RCC 7860 (cell line): ENCODE data around the gene RAD51.

ENCODE experiments used
- DNase-seq: peaks from one replicate; pipeline ENCODE4 v3.0.0-alpha.2; 2015; ENCODE audit warnings: low spot score
- FAIRE-seq: peaks from 2 replicates; lab custom pipeline; 2012; peaks lifted over from hg19 to GRCh38; lab: Jason Lieb, UNC

The RAD51 gene

DNA sequence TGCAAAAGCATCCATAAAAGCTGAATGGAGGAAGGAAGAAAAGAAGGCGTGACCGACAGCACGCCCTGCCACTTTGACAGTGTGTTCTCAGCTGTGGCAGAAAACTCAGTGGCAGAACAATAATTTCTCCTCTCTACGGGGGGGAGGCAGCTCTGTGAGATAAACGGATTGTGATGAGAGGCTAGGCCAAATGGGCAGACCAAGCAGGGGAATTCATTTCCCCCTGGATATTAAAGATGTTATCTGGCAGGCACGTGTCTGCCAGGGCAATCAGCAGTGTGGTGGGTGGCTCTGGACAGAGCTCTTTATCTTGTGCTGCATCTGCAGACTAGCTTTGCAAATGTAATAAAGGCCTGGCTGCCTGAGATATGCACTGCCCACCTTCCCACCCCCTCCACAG, 62.0 kb downstream of the RAD51 start:
- no peak for FAIRE-seq
- no peak for DNase-seq

DNA sequence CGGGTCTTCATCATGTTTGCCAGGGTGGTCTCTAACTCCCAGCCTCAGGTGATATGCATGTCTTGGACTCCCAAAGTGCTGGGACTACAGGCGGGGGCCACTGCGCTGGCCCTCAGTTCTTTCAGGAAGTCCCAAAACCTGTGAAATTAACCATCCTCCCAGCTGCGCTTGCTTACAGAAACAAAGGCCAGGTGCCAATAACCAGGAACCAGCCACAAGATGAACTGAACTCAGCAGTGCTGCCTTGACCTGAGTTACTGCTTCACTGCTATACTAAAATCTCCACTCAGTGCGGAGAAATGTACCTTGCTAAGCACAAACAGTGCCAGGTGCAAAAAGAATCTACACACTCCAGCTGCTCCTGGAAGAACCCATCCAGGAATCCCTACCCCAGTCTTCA, 65.0 kb downstream of the RAD51 start:
- DNase-seq (no peak), FAIRE-seq (no peak)

DNA sequence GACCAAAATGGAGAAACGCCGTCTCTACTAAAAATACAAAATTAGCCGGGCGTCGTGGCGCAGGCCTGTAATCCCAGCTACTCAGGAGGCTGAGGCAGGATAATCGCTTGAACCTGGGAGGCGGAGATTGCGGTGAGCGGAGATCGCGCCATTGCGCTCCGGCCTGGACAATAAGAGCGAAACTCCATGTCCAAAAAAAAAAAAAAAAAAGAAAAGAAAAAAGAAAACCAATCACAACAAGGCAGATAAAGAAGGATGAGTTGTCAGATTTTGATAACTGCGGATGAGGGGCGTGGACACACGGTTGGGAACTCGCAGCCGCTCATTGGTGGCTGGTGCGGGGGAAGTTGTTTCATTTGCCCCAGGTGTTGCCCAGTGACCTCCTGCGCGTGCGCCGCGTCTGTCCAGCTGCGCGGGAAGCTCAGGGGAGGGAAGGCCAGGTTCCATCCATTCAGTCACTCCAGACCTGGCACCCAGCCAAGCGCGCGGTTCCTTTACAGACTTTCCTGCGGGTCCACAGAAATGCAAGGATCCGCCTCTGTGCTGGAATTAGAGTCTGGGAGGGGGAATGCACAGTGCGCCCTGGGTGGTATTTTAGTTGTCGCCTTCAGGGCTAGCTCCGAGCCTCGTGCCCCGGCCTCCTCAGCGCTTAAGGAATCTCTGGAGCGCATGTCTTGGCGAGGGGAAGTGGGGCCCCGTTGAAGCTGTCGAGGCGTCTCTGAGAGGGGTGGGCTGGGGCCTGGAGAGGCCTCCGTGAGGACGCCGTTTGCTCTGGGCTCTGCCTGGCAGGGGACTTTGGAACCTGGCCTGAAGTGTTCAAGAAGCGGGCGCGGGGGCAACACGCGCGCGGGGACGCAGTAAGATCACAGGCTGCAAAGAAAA, 68.2 kb downstream of the RAD51 start:
- DNase-seq (no peak), FAIRE-seq (no peak)

DNA sequence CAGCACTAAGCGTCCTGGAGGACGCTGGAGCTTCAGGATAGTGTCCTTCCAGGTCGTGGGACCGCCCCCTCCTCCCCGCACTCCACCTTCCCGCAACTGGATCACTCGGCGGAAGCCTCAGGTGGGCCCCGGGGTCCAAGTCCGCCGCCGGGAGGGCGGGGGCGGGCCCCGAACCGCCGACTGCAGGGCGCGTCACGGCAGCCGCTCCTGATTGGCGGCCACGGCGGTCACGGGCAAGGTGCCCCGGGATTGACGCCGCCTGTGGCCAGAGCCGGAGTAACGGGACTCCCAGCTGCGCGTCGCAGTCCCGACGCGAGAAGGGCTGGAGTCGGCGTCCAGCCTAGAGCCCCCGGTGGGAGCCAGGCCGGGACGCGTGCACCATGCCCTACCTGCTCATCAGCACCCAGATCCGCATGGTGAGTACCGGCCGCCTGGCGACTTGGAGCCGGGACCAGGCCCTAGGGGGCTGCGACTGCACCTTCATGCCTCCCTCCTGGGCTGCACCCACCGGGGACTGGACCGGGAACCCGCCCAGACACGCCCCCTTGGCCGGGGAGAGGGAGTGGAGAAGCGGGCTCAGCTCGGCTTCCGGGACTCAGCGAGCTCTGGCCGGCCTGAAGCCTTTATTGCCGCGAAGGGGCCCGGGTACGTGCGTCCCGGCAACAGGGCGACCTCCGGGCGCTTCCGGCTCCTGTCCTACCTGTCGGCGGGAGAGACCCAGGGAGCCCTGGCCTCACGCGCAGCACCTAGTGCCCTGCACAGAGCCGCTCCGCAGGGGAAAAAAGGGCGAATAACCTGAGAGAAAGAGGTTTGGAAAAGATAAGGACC, 69.0 kb downstream of the RAD51 start, which contains the start of gene GCHFR:
GCHFR (plus strand) TSS at position 268 of the 828 bp plus-strand sequence; CDS start at position 381, 113 bp downstream.
- no peak for FAIRE-seq
- no peak for DNase-seq

DNA sequence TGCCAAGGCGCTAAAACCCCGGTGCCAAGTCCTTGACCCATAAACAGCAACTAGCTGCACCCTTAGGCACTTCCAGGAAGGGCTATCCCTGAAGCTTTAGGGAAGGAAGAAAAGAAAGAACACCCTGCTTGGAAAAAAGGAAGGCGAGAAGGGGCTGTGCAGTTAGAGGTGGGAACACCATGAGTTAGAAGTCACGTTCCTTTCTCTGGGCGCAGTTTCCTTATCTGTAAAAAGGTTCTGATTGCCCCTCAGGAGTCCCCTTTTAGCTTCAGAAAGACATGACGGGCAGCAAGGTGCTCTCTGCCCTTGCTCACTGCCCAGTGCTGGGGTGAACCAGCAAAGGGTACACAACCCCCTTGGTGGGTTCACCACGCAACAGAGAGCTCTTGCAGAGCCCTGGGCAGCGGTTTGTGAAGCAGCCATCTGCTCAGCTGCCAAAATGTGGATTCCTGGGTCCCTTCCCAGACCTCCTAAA, 69.7 kb downstream of the RAD51 start:
- no peak for FAIRE-seq
- no peak for DNase-seq

DNA sequence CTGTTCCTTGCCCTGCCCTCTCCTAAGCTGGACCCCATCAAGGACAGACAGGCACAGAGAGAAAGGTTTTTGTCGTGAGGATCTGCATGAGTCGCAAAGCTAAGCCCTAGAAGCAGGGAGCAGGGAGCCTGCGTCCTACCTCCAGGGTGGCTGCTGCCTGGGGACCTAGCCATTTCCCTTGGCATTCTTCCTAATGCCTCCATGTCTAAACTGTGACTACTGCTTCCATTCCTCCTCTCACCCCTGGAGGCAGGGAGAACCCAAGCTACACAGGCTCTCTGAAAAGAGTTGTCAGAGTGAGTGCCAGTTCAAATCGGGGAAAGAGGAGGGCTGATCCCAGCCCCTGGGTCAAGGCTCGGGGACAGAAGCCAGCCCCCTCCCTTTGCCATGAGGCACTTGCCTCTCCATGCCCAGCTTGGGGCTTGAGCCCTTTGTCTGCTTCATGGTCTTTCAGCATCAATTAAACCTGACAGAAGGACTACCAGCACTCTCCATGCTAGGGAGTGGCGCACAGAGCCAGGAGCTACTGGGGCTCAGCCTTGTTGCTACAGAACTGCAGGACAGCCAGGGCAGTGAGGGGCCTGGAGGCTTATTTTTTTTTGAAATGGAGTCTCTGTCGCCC, 71.3 kb downstream of the RAD51 start:
- no peak for FAIRE-seq
- no peak for DNase-seq

DNA sequence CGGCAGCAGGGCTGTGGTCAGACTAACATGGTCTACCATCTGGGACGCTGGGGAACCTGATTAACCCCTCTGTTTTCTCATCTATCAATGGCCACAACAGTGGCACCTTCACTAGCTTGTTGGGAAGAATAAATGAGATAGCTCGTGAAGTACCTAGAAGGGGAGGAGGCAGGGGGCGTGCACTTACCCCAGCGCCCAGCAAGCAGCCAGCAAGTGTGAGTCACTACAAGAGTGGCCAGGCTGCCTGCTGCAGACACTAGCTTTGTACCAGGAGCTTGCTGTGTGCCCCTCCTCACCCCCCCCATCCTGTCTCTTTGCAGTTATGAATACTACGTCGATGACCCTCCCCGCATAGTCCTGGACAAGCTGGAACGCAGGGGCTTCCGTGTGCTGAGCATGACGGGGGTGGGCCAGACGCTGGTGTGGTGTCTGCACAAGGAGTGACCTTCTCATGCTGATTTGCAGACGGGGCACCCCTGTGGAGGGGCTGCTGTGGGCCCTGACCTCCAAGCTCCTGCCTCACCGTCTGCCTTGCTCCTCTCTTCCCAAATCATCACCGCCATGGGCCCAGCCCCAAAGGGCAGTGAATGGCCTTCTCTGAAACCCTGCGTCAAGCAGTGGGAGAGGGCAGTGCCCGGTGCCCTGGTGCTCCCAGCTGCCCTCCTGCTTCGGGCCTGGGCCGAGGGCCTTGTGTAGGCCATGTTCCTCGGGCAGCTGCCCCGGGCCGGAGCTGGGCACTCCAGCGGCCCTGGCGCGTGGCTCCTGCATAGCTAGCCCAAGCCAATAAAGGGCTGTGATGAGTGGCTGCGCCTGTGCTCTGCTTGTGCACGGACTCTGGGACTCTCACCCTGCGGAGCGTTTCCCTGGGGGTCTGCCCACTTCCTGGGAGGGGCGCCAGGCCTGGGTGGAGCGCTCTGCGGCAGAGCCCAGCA, 72.2 kb downstream of the RAD51 start:
- peak; percentile 42 for DNase-seq
- FAIRE-seq: no peak

DNA sequence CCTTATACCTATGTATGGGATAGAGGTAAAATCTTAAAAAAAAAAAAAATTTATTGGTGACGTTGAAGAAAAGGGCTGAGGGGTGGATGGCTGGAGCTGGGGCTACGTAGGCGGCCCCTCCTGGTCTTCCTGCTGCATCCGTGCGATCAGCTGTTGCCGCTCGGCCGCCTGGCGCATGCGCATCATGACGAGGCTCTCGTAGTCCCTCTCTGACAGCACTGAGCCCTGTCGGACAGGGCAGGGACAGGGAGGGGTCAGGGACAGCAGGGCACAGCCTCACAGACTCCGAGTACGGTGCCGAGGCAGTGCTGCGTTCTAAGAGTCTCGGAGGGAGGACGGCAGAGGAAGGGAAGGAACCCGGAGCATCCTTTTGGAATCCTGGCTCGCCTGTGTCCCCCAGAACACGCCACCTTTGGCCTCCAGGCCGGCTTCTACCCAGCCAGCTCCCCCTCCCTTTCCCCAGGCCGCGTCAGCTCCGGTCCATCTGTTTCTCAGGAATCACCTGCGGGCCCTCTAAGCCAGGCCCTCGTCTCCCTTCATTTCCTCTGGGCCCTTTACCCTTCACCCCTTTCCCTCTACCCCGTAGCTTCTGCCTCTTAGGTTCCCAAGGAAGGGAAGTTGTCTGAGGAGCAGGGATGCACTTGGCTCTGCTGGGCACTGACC, 73.0 kb downstream of the RAD51 start:
- DNase-seq (no peak), FAIRE-seq (no peak)

DNA sequence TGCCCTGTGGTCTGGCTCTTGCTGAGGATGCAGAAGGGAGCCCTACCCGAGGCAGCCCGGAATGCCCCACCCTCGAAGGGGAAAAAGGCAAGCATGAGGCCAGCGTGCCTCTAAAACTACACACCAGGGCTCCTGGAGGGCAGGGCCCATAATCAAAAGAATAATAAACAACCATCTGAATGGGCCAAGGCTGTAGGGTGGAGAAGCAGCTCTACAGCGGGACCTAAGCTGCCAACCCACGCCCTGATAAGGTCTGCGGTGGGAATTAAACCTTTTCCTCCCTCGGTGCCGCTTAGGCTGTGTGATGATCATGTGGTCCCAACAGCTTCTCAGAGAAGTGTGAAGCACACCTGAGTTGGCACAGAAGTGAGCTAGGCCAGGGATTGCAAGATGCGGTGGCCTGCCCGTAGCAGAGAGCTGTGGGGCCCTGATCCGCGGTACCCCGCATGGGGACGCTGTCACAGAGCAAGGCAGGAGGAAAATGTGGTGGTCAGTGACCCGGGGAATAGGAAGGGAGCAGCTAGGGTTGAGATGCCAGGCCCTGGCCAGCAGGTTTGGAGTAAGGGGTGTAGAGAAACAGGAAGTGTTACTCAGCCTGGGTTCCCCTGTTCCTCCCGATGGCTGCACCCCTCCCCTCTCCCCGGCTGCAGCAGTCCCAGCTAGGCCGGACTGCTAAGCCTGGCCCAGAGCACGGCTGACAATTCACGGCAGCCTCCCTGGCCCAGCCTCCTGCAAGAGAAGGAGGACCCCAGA, 73.7 kb downstream of the RAD51 start:
- FAIRE-seq (no peak), DNase-seq (no peak)

DNA sequence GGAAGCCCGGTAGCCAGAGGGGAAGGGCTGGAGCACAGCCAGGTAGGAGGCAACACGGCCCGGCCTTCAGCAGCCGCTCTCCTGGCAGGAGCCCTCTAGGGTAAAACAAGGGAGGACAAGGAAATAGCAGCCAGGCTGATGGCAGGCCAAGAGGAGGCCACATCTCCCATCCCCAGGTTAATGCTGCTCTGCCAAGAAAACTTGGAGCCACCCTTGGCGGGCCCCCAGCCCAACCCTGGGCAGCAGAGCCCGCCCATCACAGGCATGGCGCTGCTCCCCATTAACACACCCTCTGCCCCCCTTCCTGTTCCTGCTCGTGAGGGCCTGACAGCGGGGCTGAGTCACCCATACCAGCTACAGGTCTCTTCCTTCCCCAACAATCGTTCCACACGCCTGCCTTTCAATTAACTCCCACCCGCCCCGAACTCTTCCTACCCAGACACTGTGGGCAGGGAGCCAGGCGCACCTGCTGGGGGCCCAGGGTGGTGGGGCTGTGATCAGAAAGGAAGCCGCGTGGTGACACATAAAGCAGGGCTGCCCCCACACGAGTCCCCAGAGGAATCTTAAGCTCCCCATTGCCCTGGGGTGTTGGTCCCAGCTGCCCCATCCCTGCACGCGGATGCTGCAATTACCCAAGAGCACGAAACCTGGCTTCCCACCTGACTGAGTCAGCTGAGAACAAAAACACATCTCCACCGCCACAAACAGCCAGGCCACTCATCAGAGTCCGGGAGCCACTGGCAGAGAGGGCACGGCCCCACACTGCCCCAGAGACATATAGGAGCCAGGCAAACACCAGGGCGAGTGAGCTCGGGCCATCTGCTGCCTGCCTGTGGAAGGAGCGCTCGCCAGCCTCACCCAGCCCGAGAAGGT, 74.5 kb downstream of the RAD51 start, which contains the start of gene C15orf62:
C15orf62 (plus strand) TSS at position 707 of the 873 bp plus-strand sequence. CDS start 516 bp downstream, outside the sequence.
- FAIRE-seq (no peak), DNase-seq (peak; percentile 69)

DNA sequence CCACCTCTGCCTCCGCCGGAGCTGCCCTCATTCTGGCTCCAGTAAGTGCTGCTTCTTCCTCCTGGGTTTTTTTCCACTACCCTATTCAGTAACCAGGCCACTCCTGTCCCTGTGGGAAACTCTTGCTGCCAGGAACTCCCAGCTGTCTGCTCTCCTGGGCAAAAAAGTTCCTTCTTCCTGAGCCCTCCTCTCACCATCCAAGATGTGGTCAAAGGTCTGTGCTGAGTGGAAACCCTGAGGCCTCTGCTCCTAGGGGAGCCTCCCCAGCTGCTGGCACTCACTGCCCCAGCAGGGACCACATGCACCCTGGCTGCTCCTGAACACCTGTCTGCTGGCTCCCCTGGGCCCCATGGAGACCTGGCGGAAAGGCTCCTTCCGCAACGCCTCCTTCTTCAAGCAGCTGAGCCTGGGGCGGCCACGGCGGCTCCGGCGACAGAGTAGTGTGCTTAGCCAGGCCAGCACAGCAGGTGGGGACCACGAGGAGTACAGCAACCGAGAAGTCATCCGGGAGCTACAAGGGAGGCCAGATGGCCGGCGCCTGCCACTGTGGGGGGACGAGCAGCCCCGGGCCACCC, 75.3 kb downstream of the RAD51 start:
- DNase-seq: no peak
- FAIRE-seq: no peak

DNA sequence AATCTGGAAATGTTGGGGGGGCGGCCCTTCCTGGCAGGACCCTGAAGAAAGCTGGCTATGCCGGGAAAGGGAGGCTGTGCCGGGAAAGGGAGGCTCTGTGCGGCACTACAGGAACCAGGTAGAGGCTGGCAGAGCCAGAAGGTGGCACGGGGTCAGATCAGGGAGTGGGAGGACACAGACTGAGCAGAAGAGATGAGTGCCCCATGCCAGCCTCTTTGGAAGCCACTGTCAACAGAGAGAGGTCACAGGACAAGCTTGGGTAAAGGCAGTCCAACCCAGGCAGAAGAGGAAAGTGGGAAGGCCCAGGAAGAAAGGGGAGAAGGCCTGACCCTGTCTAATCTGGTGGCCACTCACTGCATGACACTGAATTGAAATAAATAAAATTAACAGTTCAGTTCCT, 76.3 kb downstream of the RAD51 start:
- no peak for DNase-seq
- no peak for FAIRE-seq

DNA sequence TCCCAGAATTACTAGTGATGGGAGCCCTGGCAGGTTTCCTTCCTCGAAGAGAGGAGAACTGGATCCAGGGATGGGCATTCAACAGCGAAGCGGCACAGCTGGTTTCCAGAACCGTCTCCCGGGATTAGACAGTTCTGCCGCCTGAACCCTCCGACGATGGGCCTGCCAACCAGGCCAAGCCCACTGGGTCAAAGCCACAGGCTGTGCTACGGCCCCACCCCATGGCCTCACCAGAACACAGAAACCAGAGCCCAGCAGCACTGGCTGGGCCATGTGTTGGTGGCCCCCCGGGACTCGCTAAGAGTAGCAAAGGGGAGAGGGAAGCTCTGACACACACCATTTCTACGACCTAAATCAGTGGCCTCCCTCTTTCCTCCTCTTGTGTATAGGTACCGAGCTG, 77.0 kb downstream of the RAD51 start:
- no peak for DNase-seq
- no peak for FAIRE-seq

DNA sequence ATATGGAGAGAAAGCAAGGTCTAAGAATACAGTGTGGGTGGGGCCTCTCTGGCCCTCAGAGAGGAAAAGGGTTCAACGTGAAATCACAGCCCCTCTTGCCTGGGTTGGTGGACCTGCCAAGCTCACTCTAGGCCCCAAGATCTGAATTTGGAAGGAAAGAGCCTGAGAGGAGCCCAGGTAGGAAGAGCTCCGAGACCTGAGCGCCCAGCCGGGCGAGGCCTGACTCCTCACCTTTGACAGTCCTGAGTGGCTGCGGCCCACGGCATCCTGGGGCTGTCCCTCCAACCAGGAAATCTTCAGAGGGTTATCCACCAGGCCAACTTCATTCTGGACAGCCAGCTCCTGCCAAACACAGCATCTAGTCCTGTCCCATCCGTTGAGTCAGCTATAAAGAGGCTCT, 78.5 kb downstream of the RAD51 start:
- DNase-seq (no peak), FAIRE-seq (no peak)

DNA sequence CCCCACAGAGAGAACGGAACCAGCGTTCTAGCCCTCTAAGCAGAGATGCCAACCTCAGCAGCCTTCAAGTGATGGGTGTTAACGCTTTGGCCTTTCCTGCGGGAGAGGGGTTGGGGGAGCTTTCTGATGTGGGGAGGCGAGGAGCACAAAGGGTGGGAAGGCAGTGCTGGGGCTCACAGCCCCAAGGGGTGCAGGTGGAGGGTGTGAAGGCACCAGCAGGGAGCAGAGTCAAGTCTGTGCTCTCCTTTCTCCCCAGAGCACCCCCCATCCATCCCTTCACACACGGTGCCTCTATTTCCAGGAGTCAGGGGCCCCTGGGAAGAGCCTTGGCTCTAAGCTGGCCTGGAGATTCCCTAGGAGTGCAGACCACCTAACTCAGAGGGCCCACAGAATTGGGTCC, 78.9 kb downstream of the RAD51 start:
- no peak for DNase-seq
- no peak for FAIRE-seq

DNA sequence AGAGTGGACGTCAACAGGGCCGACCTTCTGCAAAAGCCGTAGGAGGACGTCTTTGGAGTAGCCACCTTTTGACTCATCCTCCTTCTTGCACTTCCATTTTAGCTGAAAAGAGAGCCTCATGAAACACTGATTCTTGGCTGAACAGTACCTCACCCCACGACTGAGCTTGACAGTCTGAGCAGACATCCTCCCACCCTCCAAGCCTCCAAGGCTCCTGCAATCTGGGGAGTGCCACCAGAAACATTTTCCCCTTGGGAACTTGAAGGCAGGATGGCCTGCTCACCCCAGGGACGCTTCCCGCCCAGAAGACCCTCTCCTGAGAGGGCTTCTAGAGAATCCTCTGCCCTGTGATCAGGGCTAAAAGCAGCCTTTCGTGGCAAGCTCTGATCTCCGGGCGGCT, 80.0 kb downstream of the RAD51 start:
- DNase-seq (no peak), FAIRE-seq (no peak)

DNA sequence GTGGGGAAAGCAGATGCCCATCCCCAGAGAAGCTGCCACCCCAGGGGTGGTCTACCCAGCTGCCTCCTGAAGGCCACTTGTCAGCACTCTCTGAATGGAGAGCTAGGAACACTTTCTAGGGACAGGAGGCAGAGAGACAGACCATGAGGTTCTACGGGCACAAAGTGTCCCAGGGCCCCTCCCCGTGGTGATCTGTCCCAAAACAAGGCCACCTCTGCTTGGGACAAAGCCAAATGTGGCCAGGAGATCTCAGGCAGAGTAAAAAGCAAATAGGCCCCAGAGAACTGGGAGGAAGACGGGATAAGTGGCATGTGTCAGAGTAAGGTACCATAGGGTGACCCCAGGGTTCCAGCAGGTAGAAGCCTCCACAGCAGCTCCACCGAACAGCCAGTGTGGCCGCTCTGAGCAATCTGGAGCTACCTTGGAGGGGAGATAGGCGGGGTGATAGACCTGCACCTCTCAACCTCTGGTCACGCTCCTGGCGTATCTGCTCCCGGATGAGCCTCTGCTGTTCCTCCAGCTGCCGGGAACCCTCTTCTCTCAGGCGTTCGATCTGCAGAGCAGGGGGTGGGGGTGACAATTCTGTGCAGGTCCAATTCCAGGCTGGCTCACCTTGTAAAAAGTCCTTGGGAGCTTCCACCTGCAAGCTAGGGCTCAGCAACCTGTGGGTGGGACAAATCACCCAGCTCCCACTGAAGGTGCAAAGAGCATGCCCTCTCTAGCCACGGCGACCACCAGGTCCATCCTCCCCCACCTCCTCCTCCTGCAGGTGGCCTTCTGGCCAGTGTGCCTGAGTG, 81.0 kb downstream of the RAD51 start:
- FAIRE-seq (no peak), DNase-seq (no peak)
